CD14-positive monocyte (primary cell): Measurements from ENCODE around the gene LPIN1. TPM values are rescaled to one million over a fixed set of nuclear protein-coding genes. Genes with fewer than 3 reads are reported as not detected.
"Not testable (repeated sequence)": the region's sequence is repeated elsewhere in the genome, so short reads cannot be mapped to it uniquely, and the experiment has no call there.

Experiments used
- DNase-seq, 3 donors: peaks; one replicate each; pipeline ENCODE4 v3.0.0-alpha.2; 2011 to 2022
- H2AFZ ChIP-seq: 2 replicates; pipeline ENCODE4 v1.6.0; 2012; ENCODE audit warnings: mild to moderate bottlenecking, low read depth, low read length, inconsistent platforms; ENCODE audit not compliant: insufficient read depth, poor library complexity, severe bottlenecking
- H3K27ac ChIP-seq, 2 donors: 1 replicate in 1 of 2; 2 replicates in 1 of 2; pipeline ENCODE4 v1.5.1; 2012 to 2013; ENCODE audit warnings: low read length in 2 of 2, control low read depth in 1 of 2, inconsistent platforms in 1 of 2, low read depth in 1 of 2, mild to moderate bottlenecking in 1 of 2
- H3K27me3 ChIP-seq, 2 donors: one replicate each; pipeline versions ENCODE4 v1.6.0 to v1.6.1; 2011 to 2013; ENCODE audit warnings: low read length in 2 of 2; ENCODE audit not compliant: control insufficient read depth in 2 of 2, insufficient read depth in 2 of 2
- H3K36me3 ChIP-seq, 2 donors: replicated peaks in 1 of 2; 1 replicate in 1 of 2; 2 replicates in 1 of 2; pipeline versions ENCODE4 v1.5.1 to v1.6.1; 2012 to 2013; ENCODE audit warnings: low read length in 2 of 2, control low read depth in 1 of 2, inconsistent platforms in 1 of 2, mild to moderate bottlenecking in 1 of 2; ENCODE audit not compliant: insufficient read depth in 2 of 2, control insufficient read depth in 1 of 2
- H3K4me1 ChIP-seq, 2 donors: 1 replicate in 1 of 2; 2 replicates in 1 of 2; pipeline versions ENCODE4 v1.5.1 to v1.6.1; 2012 to 2013; ENCODE audit warnings: low read length in 2 of 2, control low read depth in 1 of 2, inconsistent platforms in 1 of 2, mild to moderate bottlenecking in 1 of 2, moderate library complexity in 1 of 2; ENCODE audit not compliant: insufficient read depth in 2 of 2, control insufficient read depth in 1 of 2
- H3K4me2 ChIP-seq: replicated peaks from 2 replicates; pipeline ENCODE3; 2012; ENCODE audit warnings: low read length, moderate library complexity, mild to moderate bottlenecking; ENCODE audit not compliant: poor library complexity, severe bottlenecking; ENCODE audit errors: extremely low read depth
- H3K4me3 ChIP-seq, 3 experiments: fragments of 200-600 bp in 1 of 3; sonication (generic) in 1 of 3; replicated peaks in 1 of 3; 1 replicate in 2 of 3; 2 replicates in 1 of 3; pipeline ENCODE4 v1.5.1; 2011 to 2013; ENCODE audit warnings: low read length in 3 of 3, mild to moderate bottlenecking in 3 of 3, control low read depth in 2 of 3, low read depth in 2 of 3, inconsistent platforms in 1 of 3, moderate library complexity in 1 of 3
- H3K79me2 ChIP-seq: 2 replicates; pipeline ENCODE4 v1.6.0; 2012; ENCODE audit warnings: mild to moderate bottlenecking, control low read depth, inconsistent platforms, low read length, moderate library complexity; ENCODE audit not compliant: insufficient read depth
- H3K9ac ChIP-seq: 2 replicates; pipeline ENCODE4 v1.6.0; 2017; ENCODE audit warnings: low read length, mild to moderate bottlenecking; ENCODE audit not compliant: insufficient read depth, poor library complexity, severe bottlenecking
- H3K9me3 ChIP-seq, 2 donors: replicated peaks in 1 of 2; 1 replicate in 1 of 2; 2 replicates in 1 of 2; pipeline versions ENCODE4 v1.5.1 to v1.6.1; 2012 to 2013; ENCODE audit warnings: low read length in 2 of 2, control low read depth in 1 of 2; ENCODE audit not compliant: control insufficient read depth in 1 of 2, insufficient read depth in 1 of 2
- H4K20me1 ChIP-seq: 2 replicates; pipeline ENCODE4 v1.6.0; 2012; ENCODE audit warnings: mild to moderate bottlenecking, low read length, control low read depth, moderate library complexity; ENCODE audit not compliant: insufficient read depth
- H3K27ac Mint-ChIP-seq, 7 donors: one replicate each; pipeline ENCODE4 v1.8.0; 2020; ENCODE audit warnings: mild to moderate bottlenecking in 7 of 7, mixed read lengths in 7 of 7, moderate library complexity in 6 of 7, inconsistent platforms in 2 of 7
- H3K27me3 Mint-ChIP-seq, 3 donors: one replicate each; pipeline ENCODE4 v1.8.0; 2021 to 2022; ENCODE audit warnings: low read depth in 3 of 3, mild to moderate bottlenecking in 3 of 3, mixed read lengths in 3 of 3, moderate library complexity in 3 of 3, inconsistent platforms in 1 of 3
- H3K36me3 Mint-ChIP-seq, 2 donors: one replicate each; pipeline ENCODE4 v1.8.0; 2020; ENCODE audit warnings: mixed read lengths in 2 of 2, inconsistent platforms in 1 of 2, mild to moderate bottlenecking in 1 of 2
- H3K4me1 Mint-ChIP-seq: one replicate; pipeline ENCODE4 v1.8.0; 2020; ENCODE audit warnings: mild to moderate bottlenecking, mixed read lengths
- H3K4me3 Mint-ChIP-seq, 2 donors: one replicate each; pipeline ENCODE4 v1.8.0; 2020; ENCODE audit warnings: mild to moderate bottlenecking in 2 of 2, mixed read lengths in 2 of 2, moderate library complexity in 1 of 2
- H3K9me3 Mint-ChIP-seq, 7 donors: one replicate each; pipeline ENCODE4 v1.8.0; 2020 to 2022; ENCODE audit warnings: mixed read lengths in 7 of 7, mild to moderate bottlenecking in 6 of 7, moderate library complexity in 6 of 7, inconsistent platforms in 2 of 7
- CTCF ChIP-seq: fragments of 200-600 bp; IDR thresholded peaks from one replicate; pipeline ENCODE4 v1.8.0; 2022; ENCODE audit warnings: antibody characterized with exemption, mild to moderate bottlenecking
- WGBS: methylation state at CpG from one replicate; pipeline ENCODE4 v1.1.5; 2013; ENCODE audit warnings: missing lambda C conversion rate; ENCODE audit not compliant: insufficient coverage; 5-methylcytosine and 5-hydroxymethylcytosine counted together
- intact Hi-C, 2 donors: fragments of 100-400 bp; cut with micrococcal nuclease; formaldehyde crosslinking; loops; one replicate each; pipeline versions ENCODE4 v1.15.0 to v1.15.1; 2023
- polyA plus RNA-seq, 3 donors: library from polyadenylated mRNA; depleted of rRNA in 1 of 3; unstranded in 2 of 3; stranded (reverse) in 1 of 3; fragments of 300-500 nt in 2 of 3; fragments of >200 nt in 1 of 3; fragmentation: Illumina TruSeq in 2 of 3; gene quantifications; 1 replicate in 2 of 3; 2 replicates in 1 of 3; pipeline ENCODE4 v1.2.3, GENCODE V29; 2012 to 2021

Gene LPIN1
- polyA plus RNA-seq, 3 donors = 1.8 to 17.6 (median 2.7) TPM

GRCh38 chr2:11726384-11726783, 20.0 kb upstream of the LPIN1 start:
- Histone ChIP-seq H3K27me3 (no peaks in the 10 kb centered on the region), H4K20me1 (no peaks in the 10 kb centered on the region), H3K4me3 (no peak overlapping the region), H3K9me3 (no peaks in the 10 kb centered on the region), H2AFZ (no peak overlapping the region), H3K36me3 (no peaks in the 10 kb centered on the region), H3K4me2 (no peak overlapping the region), H3K79me2 (no peaks in the 10 kb centered on the region), H3K9ac (no peak overlapping the region), H3K27ac (no peak overlapping the region), H3K4me1 (no peaks in the 10 kb centered on the region)
- H3K4me1 Mint-ChIP-seq = peaks cover 12% of the 10 kb centered on the region
- no peak for TF ChIP-seq CTCF
- WGBS = 86% methylated on average over 6 of the region's 7 CpGs
- no peaks in the 10 kb centered on the region for H3K36me3 Mint-ChIP-seq
- no peak overlapping the region for H3K27ac Mint-ChIP-seq
- no peak for DNase-seq
- H3K9me3 Mint-ChIP-seq = no peaks in the 10 kb centered on the region
- intact Hi-C loops = no loop called here
- H3K27me3 Mint-ChIP-seq = peaks cover 0 to 7% (median 6%) of the 10 kb centered on the region in 3 donors
- H3K4me3 Mint-ChIP-seq = no peak overlapping the region

GRCh38 chr2:11729362-11730212, 16.8 kb upstream of the LPIN1 start:
- WGBS = no CpG with 5 or more reads among the region's 2 CpGs
- peaks cover 0 to 6% (median 6%) of the 10 kb centered on the region in 3 donors for H3K27me3 Mint-ChIP-seq

GRCh38 chr2:11731214-11731984, 15.0 kb upstream of the LPIN1 start:
- H3K27me3 ChIP-seq, H3K27ac Mint-ChIP-seq, H3K27me3 Mint-ChIP-seq, H3K4me1 Mint-ChIP-seq, intact Hi-C loops, H3K9ac ChIP-seq, H3K27ac ChIP-seq, H3K36me3 Mint-ChIP-seq, H3K36me3 ChIP-seq, H3K4me3 ChIP-seq, DNase-seq, H3K4me2 ChIP-seq, H3K4me3 Mint-ChIP-seq, H3K4me1 ChIP-seq, H2AFZ ChIP-seq, H3K9me3 ChIP-seq, H3K79me2 ChIP-seq, H4K20me1 ChIP-seq, H3K9me3 Mint-ChIP-seq: not testable (repeated sequence)
- WGBS = no CpG with 5 or more reads among the region's 4 CpGs

More at GRCh38 chr2:11729362-11730212, 16.8 kb upstream of the LPIN1 start:
- Histone ChIP-seq H3K9ac (no peak overlapping the region), H3K4me2 (no peak overlapping the region), H3K27me3 (no peaks in the 10 kb centered on the region), H2AFZ (no peak overlapping the region), H3K4me1 (no peaks in the 10 kb centered on the region), H3K27ac (no peak overlapping the region), H4K20me1 (no peaks in the 10 kb centered on the region), H3K4me3 (no peak overlapping the region), H3K36me3 (no peaks in the 10 kb centered on the region), H3K9me3 (no peaks in the 10 kb centered on the region), H3K79me2 (no peaks in the 10 kb centered on the region)
- no peak overlapping the region for H3K27ac Mint-ChIP-seq
- H3K36me3 Mint-ChIP-seq = no peaks in the 10 kb centered on the region
- H3K4me1 Mint-ChIP-seq = peaks cover 7% of the 10 kb centered on the region
- no peaks in the 10 kb centered on the region for H3K9me3 Mint-ChIP-seq
- no peak overlapping the region for H3K4me3 Mint-ChIP-seq
- DNase-seq = no peak
- no peak for TF ChIP-seq CTCF
- intact Hi-C loops = no loop called here
